GM21786 (cell line): ENCODE data around the gene SEC62.

ENCODE experiments used
- ATAC-seq: cut with Tn5 transposase; IDR thresholded peaks from one replicate; pipeline ENCODE4 v1.9.1; 2021; ENCODE audit not compliant: unreplicated experiment

The SEC62 gene

GRCh38 chr3:169966951-169967915 is 626 bp downstream of the SEC62 start:
- ATAC-seq = peak; percentile 20

DNA sequence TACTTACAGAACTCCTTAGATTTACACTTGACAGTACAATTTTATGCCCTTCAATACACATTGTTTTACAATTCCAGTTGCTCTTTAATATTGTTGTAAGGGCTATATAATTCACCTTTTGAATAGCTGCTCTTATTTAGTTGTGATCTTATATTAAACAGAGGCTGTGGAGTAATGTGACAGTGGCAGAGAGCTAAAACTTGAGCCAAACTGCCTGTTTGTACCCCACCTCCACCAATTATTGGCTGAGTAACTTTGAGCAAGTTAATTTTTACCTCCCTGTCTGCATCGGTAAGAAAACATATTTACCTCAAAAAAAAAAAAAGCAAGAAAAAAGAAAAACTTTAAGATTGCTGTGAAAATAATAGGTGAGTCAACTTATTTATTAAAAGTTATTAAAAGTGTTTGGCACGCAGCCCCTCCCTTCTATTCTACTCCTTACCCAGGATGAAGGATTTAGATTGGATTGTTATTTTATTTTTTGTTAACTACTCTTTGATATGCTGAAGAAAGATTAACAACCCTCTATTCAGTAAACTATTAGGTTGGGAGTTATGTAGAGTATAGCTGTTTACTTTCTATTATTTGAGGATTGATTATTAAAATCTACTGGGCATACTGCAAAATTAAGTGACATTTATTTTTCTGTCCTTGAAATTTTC is 1.7 kb downstream of the SEC62 start:
- no peak for ATAC-seq

GRCh38 chr3:169969174-169970095 is 2.8 kb downstream of the SEC62 start:
- ATAC-seq = no peak

DNA sequence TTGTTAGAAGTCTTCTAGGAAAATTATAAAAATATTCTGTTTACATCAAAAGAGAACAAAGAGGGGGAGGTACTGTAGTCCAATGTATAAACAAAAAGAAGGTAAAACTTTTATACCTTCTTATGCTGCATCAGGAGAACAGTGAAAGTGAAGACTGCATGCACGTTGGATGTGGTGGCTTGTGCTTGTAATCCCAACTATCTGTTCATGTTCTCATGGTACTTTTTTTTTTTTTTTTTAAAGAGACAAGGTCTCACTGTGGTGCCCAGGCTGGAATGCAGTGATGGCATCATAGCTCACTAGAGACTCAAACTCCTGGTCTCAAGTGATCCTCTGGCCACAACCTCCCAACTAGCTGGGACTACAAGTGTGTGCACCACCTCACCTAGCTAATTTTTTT is 4.2 kb downstream of the SEC62 start:
- no peak for ATAC-seq

DNA sequence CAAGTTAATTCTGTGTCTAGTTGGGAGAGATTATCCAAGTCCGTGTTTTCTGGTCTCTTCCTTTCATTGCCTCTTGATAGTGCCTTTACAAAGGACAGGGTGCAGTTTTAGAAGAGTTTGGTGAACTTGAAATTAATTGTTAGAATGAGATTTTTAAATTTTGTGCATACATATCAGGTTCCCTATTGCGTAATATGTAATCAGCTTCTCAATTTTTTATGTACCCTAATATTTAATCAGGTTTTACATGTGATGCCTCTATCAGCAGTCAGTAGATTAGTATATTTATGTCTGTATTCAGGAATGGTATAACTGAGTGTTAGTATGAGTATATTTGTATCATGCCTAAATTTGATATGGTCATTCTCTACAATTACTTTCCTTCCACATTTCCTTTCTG is 4.9 kb downstream of the SEC62 start:
- ATAC-seq = no peak

- no peak for ATAC-seq
These were observed 13.4 kb downstream of the SEC62 start for GRCh38 chr3:169980055-169980454.

GRCh38 chr3:169984292-169984691 is 17.7 kb downstream of the SEC62 start:
- no peak for ATAC-seq

GRCh38 chr3:169990431-169990830 is 23.8 kb downstream of the SEC62 start:
- ATAC-seq = no peak

GRCh38 chr3:169992156-169992555 is 25.5 kb downstream of the SEC62 start:
- no peak for ATAC-seq

DNA sequence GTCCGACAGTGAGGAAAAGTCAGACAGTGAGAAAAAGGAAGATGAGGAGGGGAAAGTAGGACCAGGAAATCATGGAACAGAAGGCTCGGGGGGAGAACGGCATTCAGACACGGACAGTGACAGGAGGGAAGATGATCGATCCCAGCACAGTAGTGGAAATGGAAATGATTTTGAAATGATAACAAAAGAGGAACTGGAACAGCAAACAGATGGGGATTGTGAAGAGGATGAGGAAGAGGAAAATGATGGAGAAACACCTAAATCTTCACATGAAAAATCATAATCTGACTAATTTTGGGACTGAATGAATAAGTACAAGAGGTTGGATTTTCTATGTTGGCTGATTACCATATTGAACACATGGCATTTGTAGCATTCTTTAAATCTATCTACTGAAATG is 26.2 kb downstream of the SEC62 start:
- no peak for ATAC-seq

DNA sequence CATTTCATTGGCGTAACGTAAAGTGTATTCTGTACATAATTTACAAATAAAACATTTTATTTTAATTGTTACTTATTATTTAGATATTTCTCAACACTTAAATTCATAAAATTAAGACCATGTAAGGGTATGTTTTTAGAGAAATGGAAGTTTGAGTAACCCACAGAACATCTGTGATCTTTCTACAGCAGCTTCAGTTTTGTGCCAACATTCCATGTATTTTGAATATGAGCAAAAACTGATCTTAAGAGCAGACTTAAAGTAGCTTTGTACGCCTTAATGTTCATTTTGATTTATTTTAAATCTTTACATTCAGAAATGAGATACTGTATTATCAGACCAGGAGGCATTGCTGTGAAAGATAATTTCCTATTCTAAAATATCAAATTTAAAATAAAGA is 27.2 kb downstream of the SEC62 start:
- no peak for ATAC-seq

DNA sequence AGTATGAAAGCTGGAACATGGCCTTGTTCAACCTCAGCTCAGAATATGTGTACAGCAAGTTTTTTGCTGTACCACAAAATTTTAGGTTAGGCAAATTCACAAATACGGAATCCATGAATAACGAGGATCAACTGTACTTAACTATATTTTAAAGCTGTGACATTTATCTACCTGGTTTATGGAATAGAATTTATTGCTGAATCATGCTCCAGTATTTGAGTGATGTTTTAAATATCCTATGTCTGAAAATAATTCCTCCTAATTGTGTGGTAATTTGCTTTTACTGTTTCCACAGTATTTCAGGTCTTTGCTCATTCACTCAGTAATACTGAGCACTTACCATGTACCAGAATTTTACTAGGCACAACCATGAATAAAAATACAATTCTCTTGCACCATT is 29.5 kb downstream of the SEC62 start:
- no peak for ATAC-seq

DNA sequence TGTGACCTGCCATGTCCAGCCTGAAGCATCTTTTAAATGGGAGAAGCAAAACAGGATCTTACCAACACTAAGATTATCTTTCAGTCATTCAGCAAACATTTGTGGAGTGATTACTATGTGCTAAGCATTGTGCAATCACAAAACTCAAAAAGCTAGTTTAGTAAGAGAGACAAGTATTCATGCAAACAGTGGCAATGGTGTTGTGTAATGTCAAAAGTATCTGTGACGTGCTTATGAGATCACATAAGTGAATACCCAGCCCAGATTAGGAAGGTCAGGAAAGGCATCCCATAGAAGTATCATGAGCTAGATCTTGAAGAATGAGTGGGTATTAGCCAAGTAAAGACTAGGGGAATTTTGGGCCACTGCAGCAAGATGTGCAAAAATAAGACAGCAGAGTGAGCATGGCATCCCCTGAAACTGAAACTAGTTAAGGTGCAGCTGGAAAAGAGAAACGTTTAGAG is 32.1 kb downstream of the SEC62 start:
- ATAC-seq = peak; percentile 36

- ATAC-seq = peak; percentile 93
These were observed 32.8 kb downstream of the SEC62 start for GRCh38 chr3:169999433-169999832.

DNA sequence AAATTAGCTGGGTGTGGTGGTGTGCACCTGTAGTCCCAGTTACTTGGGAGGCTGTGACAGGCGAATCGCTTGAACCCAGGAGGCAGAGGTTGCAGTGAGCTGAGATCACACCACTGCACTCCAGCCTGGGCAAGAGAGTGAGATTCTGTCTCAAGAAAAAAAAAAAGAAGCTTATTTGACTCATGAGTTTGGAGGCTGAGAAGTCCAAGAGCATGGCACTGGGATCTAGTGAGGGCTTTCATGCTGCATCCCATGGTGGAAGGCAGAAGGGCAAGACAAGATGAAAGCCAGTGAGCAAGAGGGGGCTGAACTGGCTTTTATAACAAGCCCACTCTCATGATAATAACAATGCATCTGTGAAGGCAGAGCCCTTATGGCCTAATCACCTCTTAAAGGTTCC is 33.4 kb downstream of the SEC62 start:
- ATAC-seq = no peak

DNA sequence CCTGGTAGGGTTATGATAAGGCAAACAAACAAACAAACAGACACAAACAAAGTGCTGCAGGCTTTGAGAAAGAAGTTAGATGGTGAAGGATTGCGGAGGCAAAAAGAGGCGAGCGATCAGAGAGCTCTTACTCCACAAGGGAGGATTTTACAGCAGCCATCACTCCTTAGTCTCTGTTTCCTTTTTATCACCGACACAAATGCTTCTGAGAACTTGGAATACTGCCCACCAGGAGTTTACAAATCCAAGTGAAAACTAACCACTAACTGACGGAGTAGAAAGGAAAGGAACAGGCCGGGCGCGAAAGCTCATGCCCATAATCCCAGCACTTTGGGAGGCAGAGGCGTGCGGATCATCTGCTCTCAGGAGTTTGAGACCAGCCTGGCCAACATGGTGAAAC is 35.6 kb downstream of the SEC62 start:
- ATAC-seq = no peak

- no peak for ATAC-seq
These were observed 36.3 kb downstream of the SEC62 start for GRCh38 chr3:170002879-170003278.

- ATAC-seq = no peak
These were observed 37.3 kb downstream of the SEC62 start for GRCh38 chr3:170003881-170004356.

DNA sequence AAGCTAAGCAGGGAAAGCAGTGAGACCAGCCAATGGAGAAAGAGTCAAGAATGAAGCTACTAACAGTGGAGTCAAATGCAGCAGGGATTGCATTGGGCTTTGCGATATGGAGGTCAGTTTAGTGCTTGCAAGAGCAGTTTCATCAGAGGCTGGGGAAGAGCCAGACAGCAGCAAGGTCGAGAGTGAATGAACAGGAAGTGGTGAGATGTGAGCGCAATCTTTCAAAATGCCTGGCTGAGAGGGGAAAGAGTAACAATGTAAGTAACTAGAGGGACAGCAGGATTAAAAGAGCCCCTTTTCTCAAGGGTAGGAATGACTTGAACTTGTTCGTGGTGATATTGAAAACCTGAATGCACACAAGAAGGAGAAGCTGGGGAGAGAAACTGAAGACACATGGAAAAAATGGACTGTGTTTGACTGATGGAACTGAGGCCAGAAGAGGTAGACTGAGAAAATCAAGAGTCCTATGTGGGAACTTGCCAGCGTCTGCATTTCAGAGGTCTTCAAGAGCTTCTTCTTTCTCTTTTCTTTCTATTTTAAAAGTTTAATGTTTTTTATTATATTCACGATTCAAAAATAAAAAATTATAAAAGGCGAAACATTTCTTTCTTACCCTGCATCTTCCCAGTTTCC is 40.5 kb downstream of the SEC62 start:
- ATAC-seq = peak; percentile 93

- ATAC-seq = no peak
These were observed 43.9 kb downstream of the SEC62 start for GRCh38 chr3:170010498-170010897.
